NT2/D1 (cell line): ENCODE data around the gene CHFR.

Experiments used
- SUZ12 ChIP-seq: IDR thresholded peaks from 2 replicates; pipeline ENCODE4 v1.6.1; 2011; ENCODE audit not compliant: insufficient read length, insufficient read depth; ENCODE audit errors: extremely low read depth
- YY1 ChIP-seq: IDR thresholded peaks from 2 replicates; pipeline ENCODE4 v1.6.1; 2011; ENCODE audit not compliant: insufficient read length, insufficient read depth
- ZNF274 ChIP-seq: IDR thresholded peaks from 2 replicates; pipeline ENCODE4 v1.6.1; 2011; ENCODE audit warnings: mild to moderate bottlenecking, low read depth, low read length

DNA sequence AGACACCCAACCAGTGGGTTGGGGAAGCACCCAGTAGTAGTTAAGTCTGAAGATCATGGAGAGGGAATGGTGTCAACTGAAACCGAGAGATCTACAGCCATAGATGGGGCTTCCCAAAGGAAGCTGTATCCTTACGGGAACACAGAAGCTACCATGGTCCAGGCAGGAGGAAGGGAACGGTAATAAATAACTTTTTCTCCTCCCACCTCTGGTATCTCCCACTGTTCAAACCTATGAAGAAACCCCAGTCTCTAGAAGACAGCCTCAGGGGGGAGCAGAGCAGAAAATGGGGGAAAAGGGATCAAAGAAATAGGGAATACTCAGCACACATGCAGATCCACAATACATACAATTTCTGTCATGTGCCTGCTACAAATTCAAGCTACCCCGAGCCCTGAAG lies 35.3 kb upstream of the CHFR start:
- TF ChIP-seq YY1 (no peak), SUZ12 (no peak), ZNF274 (no peak)
